Nephron (organoid): Measurements from ENCODE around the gene MTUS2.
A peak's percentile ranks its signal among the peaks of the same experiment; 100 is the strongest.

Experiments used
- H3K27ac Mint-ChIP-seq, 3 experiments: 2 replicates each; pipeline ENCODE4 v1.8.0; 2020; ENCODE audit warnings: mixed read lengths in 3 of 3, mild to moderate bottlenecking in 2 of 3, moderate library complexity in 1 of 3
- H3K27me3 Mint-ChIP-seq: 2 replicates; pipeline ENCODE4 v1.8.0; 2021; ENCODE audit warnings: low read depth, mild to moderate bottlenecking, moderate library complexity, mixed read lengths
- H3K36me3 Mint-ChIP-seq: 2 replicates; pipeline ENCODE4 v1.8.0; 2020; ENCODE audit warnings: low read depth, mixed read lengths
- H3K4me1 Mint-ChIP-seq: 2 replicates; pipeline ENCODE4 v1.8.0; 2020; ENCODE audit warnings: mixed read lengths
- H3K4me3 Mint-ChIP-seq, 3 experiments: 2 replicates each; pipeline ENCODE4 v1.8.0; 2020; ENCODE audit warnings: mild to moderate bottlenecking in 3 of 3, mixed read lengths in 3 of 3, moderate library complexity in 2 of 3
- H3K9me3 Mint-ChIP-seq: 2 replicates; pipeline ENCODE4 v1.8.0; 2020; ENCODE audit warnings: mixed read lengths
- TF ChIP-seq, protein P1 (sequence below), 3 experiments: fragments of 200-600 bp; sonication (generic); IDR thresholded peaks; one replicate each; pipeline ENCODE4 v1.5.0; 2021; ENCODE audit warnings: antibody characterized with exemption in 3 of 3; ENCODE audit not compliant: unreplicated experiment in 3 of 3

The MTUS2 gene

DNA sequence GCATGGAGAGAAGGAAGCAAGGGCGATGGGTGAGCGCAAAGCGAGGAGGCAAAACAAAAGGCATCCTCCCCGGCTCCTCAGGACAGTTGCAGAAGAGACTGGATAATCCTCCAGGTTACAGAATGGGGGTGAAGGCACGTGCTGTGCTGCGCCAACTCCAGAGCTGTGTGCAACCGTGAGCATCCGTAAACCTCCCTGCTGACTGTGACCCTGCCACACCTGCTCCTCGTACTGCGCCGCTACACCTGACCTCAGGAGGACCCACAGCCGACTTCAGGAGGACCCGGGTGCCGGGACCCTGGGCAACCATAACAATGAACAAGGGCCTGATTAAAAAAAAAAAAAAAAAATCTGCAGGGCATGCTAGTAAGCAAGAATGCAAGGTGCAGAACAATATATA, 706.6 kb downstream of the MTUS2 start:
- Mint-ChIP-seq H3K9me3 (no peaks in the 10 kb centered on the region), H3K36me3 (peaks cover 23% of the 10 kb centered on the region), H3K27me3 (no peaks in the 10 kb centered on the region), H3K27ac (no peak overlapping the region), H3K4me3 (no peak overlapping the region), H3K4me1 (peaks cover 10% of the 10 kb centered on the region)
- TF ChIP-seq, protein P1, sequence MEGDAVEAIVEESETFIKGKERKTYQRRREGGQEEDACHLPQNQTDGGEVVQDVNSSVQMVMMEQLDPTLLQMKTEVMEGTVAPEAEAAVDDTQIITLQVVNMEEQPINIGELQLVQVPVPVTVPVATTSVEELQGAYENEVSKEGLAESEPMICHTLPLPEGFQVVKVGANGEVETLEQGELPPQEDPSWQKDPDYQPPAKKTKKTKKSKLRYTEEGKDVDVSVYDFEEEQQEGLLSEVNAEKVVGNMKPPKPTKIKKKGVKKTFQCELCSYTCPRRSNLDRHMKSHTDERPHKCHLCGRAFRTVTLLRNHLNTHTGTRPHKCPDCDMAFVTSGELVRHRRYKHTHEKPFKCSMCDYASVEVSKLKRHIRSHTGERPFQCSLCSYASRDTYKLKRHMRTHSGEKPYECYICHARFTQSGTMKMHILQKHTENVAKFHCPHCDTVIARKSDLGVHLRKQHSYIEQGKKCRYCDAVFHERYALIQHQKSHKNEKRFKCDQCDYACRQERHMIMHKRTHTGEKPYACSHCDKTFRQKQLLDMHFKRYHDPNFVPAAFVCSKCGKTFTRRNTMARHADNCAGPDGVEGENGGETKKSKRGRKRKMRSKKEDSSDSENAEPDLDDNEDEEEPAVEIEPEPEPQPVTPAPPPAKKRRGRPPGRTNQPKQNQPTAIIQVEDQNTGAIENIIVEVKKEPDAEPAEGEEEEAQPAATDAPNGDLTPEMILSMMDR (IDR thresholded peaks at IDR 0.05; ENCODE audit: unreplicated experiment in 3 of 3) = no peak

- Mint-ChIP-seq H3K4me1 (peaks cover 15% of the 10 kb centered on the region), H3K27ac (no peak overlapping the region), H3K4me3 (no peak overlapping the region), H3K36me3 (peaks cover 16% of the 10 kb centered on the region), H3K9me3 (no peaks in the 10 kb centered on the region), H3K27me3 (no peaks in the 10 kb centered on the region)
- TF ChIP-seq, protein P1 (IDR thresholded peaks at IDR 0.05; ENCODE audit: unreplicated experiment in 3 of 3) = no peak
Measured at GRCh38 chr13:29527511-29527910, 707.4 kb downstream of the MTUS2 start.

DNA sequence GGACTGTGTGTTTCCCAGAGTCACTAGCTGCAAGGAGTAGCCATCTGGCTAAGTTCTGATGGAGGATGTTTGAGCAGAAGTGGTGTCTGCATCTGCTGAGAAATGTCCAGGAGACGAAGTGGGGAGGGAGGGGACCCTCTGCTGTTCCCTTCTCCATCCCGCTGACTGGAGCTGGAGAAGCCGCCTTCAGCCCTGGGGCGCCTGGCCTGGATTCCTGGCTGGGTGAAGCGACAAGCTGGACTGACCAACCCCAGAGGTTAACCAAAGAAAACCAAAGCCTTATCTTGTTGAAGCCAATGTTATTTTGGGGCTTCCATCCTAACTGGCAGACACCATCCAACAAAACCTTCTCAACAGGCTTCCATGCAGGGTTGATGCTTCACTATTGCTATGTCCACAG, 707.8 kb downstream of the MTUS2 start:
- Mint-ChIP-seq H3K4me1 (peaks cover 19% of the 10 kb centered on the region), H3K36me3 (peaks cover 16% of the 10 kb centered on the region), H3K27me3 (no peaks in the 10 kb centered on the region), H3K4me3 (no peak overlapping the region), H3K9me3 (no peaks in the 10 kb centered on the region), H3K27ac (no peak overlapping the region)
- TF ChIP-seq, protein P1 (IDR thresholded peaks at IDR 0.05; ENCODE audit: unreplicated experiment in 3 of 3) = no peak

DNA sequence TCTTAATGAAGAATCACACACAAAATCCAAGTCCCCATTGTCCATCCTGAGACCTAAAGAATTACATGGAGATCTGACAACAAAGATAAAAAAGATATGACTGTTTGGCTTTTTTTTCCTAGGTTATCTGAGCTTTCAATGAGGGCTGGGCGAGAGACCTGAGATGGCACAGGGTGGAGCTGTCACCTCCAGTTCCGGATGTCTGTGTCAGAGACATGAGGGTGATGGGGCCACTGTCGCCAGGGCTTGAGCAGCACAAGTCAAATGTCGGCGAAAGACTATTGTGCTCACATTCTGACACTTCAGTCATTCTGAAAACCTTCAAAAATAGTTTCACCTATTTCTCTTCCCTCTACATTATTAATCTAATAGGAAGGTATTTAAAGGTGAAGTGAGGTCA, 709.6 kb downstream of the MTUS2 start:
- Mint-ChIP-seq H3K4me3 (no peak overlapping the region), H3K36me3 (peaks cover 16% of the 10 kb centered on the region), H3K4me1 (peaks cover 27% of the 10 kb centered on the region), H3K27ac (no peak overlapping the region), H3K9me3 (no peaks in the 10 kb centered on the region), H3K27me3 (no peaks in the 10 kb centered on the region)
- TF ChIP-seq, protein P1 (IDR thresholded peaks at IDR 0.05; ENCODE audit: unreplicated experiment in 3 of 3) = no peak

DNA sequence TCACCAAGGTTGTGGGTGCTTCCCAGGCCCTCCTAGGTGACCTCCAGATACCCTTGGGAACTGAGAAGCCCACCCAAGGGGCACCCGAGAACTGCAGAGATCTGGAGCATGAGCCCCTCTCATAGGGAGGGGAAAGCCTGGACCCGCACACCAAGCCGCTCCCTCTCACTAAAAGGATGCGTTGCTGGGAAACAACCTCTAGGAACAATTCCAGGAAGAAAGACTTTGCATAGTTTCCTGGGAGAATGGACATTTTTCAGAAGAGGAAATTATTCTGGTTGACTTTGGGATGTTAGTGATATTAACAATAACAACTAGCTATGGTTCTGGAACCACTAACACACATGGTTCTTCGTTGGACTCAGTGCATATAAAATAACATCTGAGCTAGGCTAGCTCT, 710.8 kb downstream of the MTUS2 start:
- TF ChIP-seq, protein P1 (IDR thresholded peaks at IDR 0.05; ENCODE audit: unreplicated experiment in 3 of 3) = no peak
- Mint-ChIP-seq H3K36me3 (peaks cover 16% of the 10 kb centered on the region), H3K9me3 (no peaks in the 10 kb centered on the region)

DNA sequence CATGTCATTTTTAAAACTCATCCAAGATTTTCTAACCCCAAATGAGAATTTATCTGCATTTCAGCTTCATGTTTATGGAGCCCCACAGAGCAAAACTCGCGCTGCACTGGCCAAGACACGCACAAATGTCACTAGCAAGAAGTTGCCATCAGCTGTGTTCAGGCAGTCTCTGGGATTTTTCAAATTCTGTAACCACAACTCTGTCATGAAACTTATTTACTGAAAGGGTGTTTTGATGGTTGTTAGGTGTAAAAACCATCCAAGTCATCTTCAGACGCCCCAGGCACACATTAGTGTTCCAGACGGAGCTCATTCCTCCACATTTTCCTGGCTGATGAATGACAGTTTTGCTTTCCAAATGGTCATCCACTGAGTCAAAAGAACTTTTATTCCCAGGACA, 712.0 kb downstream of the MTUS2 start:
- Mint-ChIP-seq H3K27me3 (no peaks in the 10 kb centered on the region), H3K4me3 (no peak overlapping the region), H3K9me3 (no peaks in the 10 kb centered on the region), H3K27ac (peak overlapping the region in 2 of 3 experiments; percentile 6 to 79), H3K4me1 (peaks cover 27% of the 10 kb centered on the region), H3K36me3 (peaks cover 20% of the 10 kb centered on the region)
- TF ChIP-seq, protein P1 (IDR thresholded peaks at IDR 0.05; ENCODE audit: unreplicated experiment in 3 of 3) = no peak

More for the DNA sequence above, 710.8 kb downstream of the MTUS2 start:
- H3K4me1 Mint-ChIP-seq = peaks cover 27% of the 10 kb centered on the region
- H3K27ac Mint-ChIP-seq = no peak overlapping the region
- H3K4me3 Mint-ChIP-seq = no peak overlapping the region
- H3K27me3 Mint-ChIP-seq = no peaks in the 10 kb centered on the region
